ENCODE results near the gene CDH12.

CDH12 gene

DNA sequence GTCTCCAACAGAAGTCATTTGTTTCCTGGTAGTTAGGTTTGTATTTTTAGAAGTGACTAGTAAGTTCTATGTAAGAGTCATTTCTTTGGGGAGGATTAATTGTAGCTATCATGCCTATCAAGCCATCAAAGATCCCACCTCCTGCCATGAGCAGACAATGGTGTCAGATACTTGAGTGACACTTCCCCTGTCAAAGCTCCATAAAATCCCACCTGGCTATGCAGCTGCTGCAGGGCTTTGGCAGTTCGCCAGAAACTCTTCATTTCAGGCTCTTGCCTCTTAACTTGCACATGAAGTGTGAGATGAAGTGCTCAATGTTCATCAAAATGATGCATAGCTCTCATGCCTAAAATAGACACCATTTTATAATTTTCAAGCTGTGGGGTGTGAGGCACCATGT is 312.1 kb downstream of the CDH12 start:
- Histone ChIP-seq H3K9ac (ENCODE audit: low read length) (no peak overlapping the region), H3K27ac (ENCODE audit: low read depth, low read length, poor library complexity, severe bottlenecking) (no peak overlapping the region), H3F3A (ENCODE audit: insufficient read depth, low read length) (no peaks in the 10 kb centered on the region), H3K27me3 (ENCODE audit: insufficient read depth, low read length) (no peaks in the 10 kb centered on the region), H2AFZ (ENCODE audit: low read length) (no peak overlapping the region), H3K4me3 (ENCODE audit: low read depth, low read length, poor library complexity, severe bottlenecking) (no peak overlapping the region), H3K4me1 (ENCODE audit: insufficient read depth, low read length, severe bottlenecking) (no peaks in the 10 kb centered on the region), H3K4me2 (ENCODE audit: low read length) (no peak overlapping the region), H3K9me3 (ENCODE audit: low read length) (no peaks in the 10 kb centered on the region), H4K20me1 (ENCODE audit: insufficient read depth, low read length) (no peaks in the 10 kb centered on the region), H3K79me2 (ENCODE audit: insufficient read depth, low read length) (no peaks in the 10 kb centered on the region), H3K36me3 (ENCODE audit: insufficient read depth, low read length) (no peaks in the 10 kb centered on the region), H3K9me2 (ENCODE audit: low read depth, low read length) (no peaks in the 10 kb centered on the region)
- TF ChIP-seq CTCF (IDR thresholded peaks at IDR 0.05; ENCODE audit: low read length) (no peak), EZH2 (IDR thresholded peaks at IDR 0.05; ENCODE audit: borderline replicate concordance, low read length) (no peak)

- Histone ChIP-seq H3K27ac (ENCODE audit: low read depth, low read length, poor library complexity, severe bottlenecking) (no peak overlapping the region), H3K9me3 (ENCODE audit: low read length) (no peaks in the 10 kb centered on the region), H3K36me3 (ENCODE audit: insufficient read depth, low read length) (no peaks in the 10 kb centered on the region), H3K27me3 (ENCODE audit: insufficient read depth, low read length) (no peaks in the 10 kb centered on the region), H3K4me3 (ENCODE audit: low read depth, low read length, poor library complexity, severe bottlenecking) (no peak overlapping the region), H3K4me2 (ENCODE audit: low read length) (no peak overlapping the region), H3K9ac (ENCODE audit: low read length) (no peak overlapping the region), H3K9me2 (ENCODE audit: low read depth, low read length) (no peaks in the 10 kb centered on the region), H3F3A (ENCODE audit: insufficient read depth, low read length) (no peaks in the 10 kb centered on the region), H4K20me1 (ENCODE audit: insufficient read depth, low read length) (no peaks in the 10 kb centered on the region), H2AFZ (ENCODE audit: low read length) (no peak overlapping the region), H3K4me1 (ENCODE audit: insufficient read depth, low read length, severe bottlenecking) (no peaks in the 10 kb centered on the region), H3K79me2 (ENCODE audit: insufficient read depth, low read length) (no peaks in the 10 kb centered on the region)
- TF ChIP-seq EZH2 (IDR thresholded peaks at IDR 0.05; ENCODE audit: borderline replicate concordance, low read length) (no peak), CTCF (IDR thresholded peaks at IDR 0.05; ENCODE audit: low read length) (no peak)
These were observed 313.4 kb downstream of the CDH12 start for GRCh38 chr5:22539762-22540161.

- Histone ChIP-seq H3K4me2 (ENCODE audit: low read length) (no peak overlapping the region), H3K4me1 (ENCODE audit: insufficient read depth, low read length, severe bottlenecking) (no peaks in the 10 kb centered on the region)
These were observed 321.2 kb downstream of the CDH12 start for GRCh38 chr5:22531986-22532385.

More at GRCh38 chr5:22531986-22532385, 321.2 kb downstream of the CDH12 start:
- Histone ChIP-seq H3K9me2 (ENCODE audit: low read depth, low read length) (no peaks in the 10 kb centered on the region), H3K4me3 (ENCODE audit: low read depth, low read length, poor library complexity, severe bottlenecking) (no peak overlapping the region), H3F3A (ENCODE audit: insufficient read depth, low read length) (no peaks in the 10 kb centered on the region), H3K27me3 (ENCODE audit: insufficient read depth, low read length) (no peaks in the 10 kb centered on the region), H2AFZ (ENCODE audit: low read length) (no peak overlapping the region), H3K36me3 (ENCODE audit: insufficient read depth, low read length) (no peaks in the 10 kb centered on the region), H3K79me2 (ENCODE audit: insufficient read depth, low read length) (no peaks in the 10 kb centered on the region), H3K9me3 (ENCODE audit: low read length) (no peaks in the 10 kb centered on the region), H3K9ac (ENCODE audit: low read length) (no peak overlapping the region), H4K20me1 (ENCODE audit: insufficient read depth, low read length) (no peaks in the 10 kb centered on the region), H3K27ac (ENCODE audit: low read depth, low read length, poor library complexity, severe bottlenecking) (no peak overlapping the region)
- no peak for TF ChIP-seq EZH2 (IDR thresholded peaks at IDR 0.05; ENCODE audit: borderline replicate concordance, low read length)
- no peak for TF ChIP-seq CTCF (IDR thresholded peaks at IDR 0.05; ENCODE audit: low read length)

Data from OCI-LY1 (cell line).